ENCODE results near the gene ZFYVE28. TPM values are rescaled to one million over a fixed set of nuclear protein-coding genes. Genes with fewer than 3 reads are reported as not detected.

ZFYVE28 gene
- total RNA-seq, 1 donor from 2014 or later = 1.3 TPM

- H3K4me3 ChIP-seq (ENCODE audit: low read depth, low read length) = no peak overlapping the region
- FAIRE-seq (no peak), DNase-seq (ENCODE audit: low read depth) (no peak)
- no peaks in the 10 kb centered on the region for H3K36me3 ChIP-seq (ENCODE audit: control insufficient read depth, insufficient read depth, low read length)
- no peak for TF ChIP-seq CTCF (IDR thresholded peaks at IDR 0.05; ENCODE audit: insufficient read depth, low read length, severe bottlenecking)
- H3K27me3 ChIP-seq (ENCODE audit: control insufficient read depth, insufficient read depth, low read length) = peaks cover 2% of the 10 kb centered on the region
These were observed 19.2 kb upstream of the ZFYVE28 start for GRCh38 chr4:2437475-2438215.

- H3K27me3 ChIP-seq (ENCODE audit: control insufficient read depth, insufficient read depth, low read length) = peaks cover 2% of the 10 kb centered on the region
- FAIRE-seq (no peak), DNase-seq (ENCODE audit: low read depth) (no peak)
- no peaks in the 10 kb centered on the region for H3K36me3 ChIP-seq (ENCODE audit: control insufficient read depth, insufficient read depth, low read length)
- no peak overlapping the region for H3K4me3 ChIP-seq (ENCODE audit: low read depth, low read length)
- no peak for TF ChIP-seq CTCF (IDR thresholded peaks at IDR 0.05; ENCODE audit: insufficient read depth, low read length, severe bottlenecking)
These were observed 18.5 kb upstream of the ZFYVE28 start for GRCh38 chr4:2436761-2437474.

GRCh38 chr4:2436301-2436700, 17.9 kb upstream of the ZFYVE28 start:
- H3K36me3 ChIP-seq (ENCODE audit: control insufficient read depth, insufficient read depth, low read length) = no peaks in the 10 kb centered on the region
- H3K27me3 ChIP-seq (ENCODE audit: control insufficient read depth, insufficient read depth, low read length) = peaks cover 2% of the 10 kb centered on the region
- DNase-seq (ENCODE audit: low read depth) (no peak), FAIRE-seq (no peak)
- no peak overlapping the region for H3K4me3 ChIP-seq (ENCODE audit: low read depth, low read length)
- no peak for TF ChIP-seq CTCF (IDR thresholded peaks at IDR 0.05; ENCODE audit: insufficient read depth, low read length, severe bottlenecking)

GRCh38 chr4:2434420-2434819, 16.0 kb upstream of the ZFYVE28 start:
- DNase-seq (ENCODE audit: low read depth) = no peak
- TF ChIP-seq CTCF (IDR thresholded peaks at IDR 0.05; ENCODE audit: insufficient read depth, low read length, severe bottlenecking) = no peak
- no peak for FAIRE-seq
- H3K4me3 ChIP-seq (ENCODE audit: low read depth, low read length) = no peak overlapping the region
- H3K27me3 ChIP-seq (ENCODE audit: control insufficient read depth, insufficient read depth, low read length) = peaks cover 2% of the 10 kb centered on the region
- no peaks in the 10 kb centered on the region for H3K36me3 ChIP-seq (ENCODE audit: control insufficient read depth, insufficient read depth, low read length)

- Histone ChIP-seq H3K4me3 (ENCODE audit: low read depth, low read length) (no peak overlapping the region), H3K36me3 (ENCODE audit: control insufficient read depth, insufficient read depth, low read length) (no peaks in the 10 kb centered on the region), H3K27me3 (ENCODE audit: control insufficient read depth, insufficient read depth, low read length) (peaks cover 2% of the 10 kb centered on the region)
- FAIRE-seq = no peak
- no peak for TF ChIP-seq CTCF (IDR thresholded peaks at IDR 0.05; ENCODE audit: insufficient read depth, low read length, severe bottlenecking)
- no peak for DNase-seq (ENCODE audit: low read depth)
These were observed 15.3 kb upstream of the ZFYVE28 start for GRCh38 chr4:2433609-2434350.
